Activated effector memory CD4-positive, alpha-beta T cell treated with Interleukin-2 at 50 U/mL for 16 hours (primary cell): Measurements from ENCODE around the gene SLC9A7.

Experiments
- DNase-seq: peaks from one replicate; pipeline ENCODE4 v3.0.0-alpha.2; 2020

SLC9A7 gene

DNA sequence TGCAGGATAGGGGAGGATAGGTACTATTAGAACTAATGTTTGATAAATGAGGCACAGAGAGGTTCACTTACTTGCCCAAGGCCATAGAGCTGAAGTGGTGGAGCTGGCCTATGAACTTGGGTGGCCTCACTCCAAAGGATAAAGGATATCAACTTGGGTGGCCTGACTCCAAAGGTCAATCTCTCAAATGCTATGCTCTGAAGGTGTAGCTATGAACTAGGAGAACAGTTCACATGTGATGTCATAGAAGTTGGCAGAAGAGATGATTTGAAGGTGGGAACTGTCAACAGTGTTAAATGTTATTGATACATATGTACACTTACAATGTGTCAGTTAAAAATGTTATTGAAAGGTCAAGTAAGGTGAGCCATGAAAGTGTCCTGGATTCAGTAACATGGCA lies 191.5 kb downstream of the SLC9A7 start:
- DNase-seq = no peak

- DNase-seq = no peak
Observed at GRCh38 chrX:46561824-46562657, 196.9 kb downstream of the SLC9A7 start.

DNA sequence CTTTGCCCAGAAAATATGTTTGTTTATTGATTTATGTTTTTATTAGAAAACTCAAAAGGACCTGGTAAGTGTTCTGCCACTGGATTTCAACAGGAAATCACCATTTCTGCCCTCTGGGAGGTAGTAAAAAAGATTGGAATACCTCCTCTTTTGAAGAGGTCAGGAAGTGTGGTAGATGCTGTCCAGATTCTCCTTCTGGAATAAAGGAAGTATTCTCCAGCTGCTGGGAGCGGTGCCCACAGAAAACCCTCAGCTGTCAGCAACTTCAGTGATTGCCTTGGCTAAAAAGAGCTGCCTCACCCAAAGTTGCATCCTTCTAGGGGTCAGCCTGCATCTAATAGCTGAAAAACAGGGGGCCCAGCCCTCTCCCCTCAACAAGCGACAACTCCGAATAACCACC lies 199.9 kb downstream of the SLC9A7 start:
- DNase-seq = no peak

DNA sequence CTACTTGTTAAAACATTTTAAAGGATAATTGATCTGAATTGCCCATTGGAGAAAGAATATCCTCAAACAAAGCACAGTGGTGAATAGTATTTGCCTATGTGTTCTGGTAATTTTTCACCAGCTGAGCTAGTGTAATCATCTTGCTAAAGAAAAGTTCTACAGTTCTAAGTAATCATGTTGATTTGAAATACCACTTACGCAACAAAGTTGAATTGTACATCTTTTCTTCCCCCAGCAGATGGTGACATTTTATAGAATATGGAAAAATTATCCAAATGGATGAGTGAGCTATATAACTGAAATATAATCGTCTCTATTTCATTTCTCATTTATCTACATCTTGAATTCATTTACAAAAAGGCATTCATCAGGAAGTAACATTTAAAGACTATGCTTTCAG lies 204.0 kb downstream of the SLC9A7 start:
- no peak for DNase-seq

DNA sequence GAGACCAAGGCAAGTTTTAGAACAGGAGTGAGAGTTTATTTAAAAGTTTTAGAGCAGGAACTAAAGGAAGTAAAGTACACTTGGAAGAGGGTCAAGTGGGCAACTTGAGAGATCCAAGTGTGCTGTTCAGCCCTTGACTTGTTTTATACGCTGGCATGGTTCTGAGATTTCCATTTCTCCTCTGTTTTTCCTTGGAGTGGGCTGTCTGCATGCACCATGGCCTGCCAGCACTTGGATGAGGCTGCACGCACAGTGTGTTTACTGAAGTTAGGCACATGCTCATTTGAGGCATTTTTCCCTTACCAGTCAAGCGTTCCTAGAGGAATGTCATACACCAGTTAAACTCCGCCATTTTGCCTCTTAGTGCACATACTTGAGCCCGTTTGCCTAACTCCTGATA lies 205.0 kb downstream of the SLC9A7 start:
- DNase-seq = no peak

GRCh38 chrX:46551494-46552128 lies 207.3 kb downstream of the SLC9A7 start:
- DNase-seq = no peak

- DNase-seq = no peak
Observed at GRCh38 chrX:46549914-46550313, 209.0 kb downstream of the SLC9A7 start.
